HG02943 (cell line): ENCODE data around the gene ITGB4.

Source experiments
- ATAC-seq: cut with Tn5 transposase; IDR thresholded peaks from one replicate; pipeline ENCODE4 v1.9.1; 2021; ENCODE audit warnings: mild to moderate bottlenecking, low read depth, moderate library complexity; ENCODE audit not compliant: unreplicated experiment

Gene ITGB4

DNA sequence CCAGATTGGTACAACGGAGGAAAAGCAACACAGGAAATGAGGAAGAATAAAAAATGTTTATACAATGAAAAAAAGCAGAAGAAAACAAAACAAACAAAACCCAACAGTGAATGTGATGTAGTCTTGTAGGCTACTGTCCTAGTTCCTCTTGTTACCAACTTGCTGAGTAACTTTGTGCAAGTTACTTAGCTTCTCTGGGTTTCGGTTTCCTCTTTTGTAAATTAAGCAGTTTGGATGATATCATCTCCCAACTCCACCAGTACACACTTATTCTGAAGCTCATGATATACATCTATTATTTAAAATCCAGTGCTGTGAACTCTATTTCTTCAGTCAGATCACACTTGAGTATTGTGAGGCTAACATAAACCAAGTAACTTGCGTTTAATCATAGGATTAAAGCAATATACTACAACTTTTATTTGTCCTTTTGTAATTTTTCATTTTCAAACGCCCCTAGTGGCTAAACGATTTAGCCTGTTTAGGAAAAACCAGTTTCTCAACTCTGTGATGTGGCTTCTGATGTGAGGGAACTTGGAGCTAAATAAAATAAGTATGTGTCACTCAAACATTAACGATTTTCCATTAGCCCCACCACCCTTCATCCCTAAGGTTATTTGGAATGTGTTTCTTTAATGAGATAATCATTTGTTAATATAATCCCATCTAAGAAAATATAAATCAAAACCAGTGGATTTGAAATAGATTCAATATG is 62.0 kb downstream of the ITGB4 start:
- no peak for ATAC-seq

GRCh38 chr17:75783803-75784472 is 62.7 kb downstream of the ITGB4 start:
- ATAC-seq, result peak; percentile 3

DNA sequence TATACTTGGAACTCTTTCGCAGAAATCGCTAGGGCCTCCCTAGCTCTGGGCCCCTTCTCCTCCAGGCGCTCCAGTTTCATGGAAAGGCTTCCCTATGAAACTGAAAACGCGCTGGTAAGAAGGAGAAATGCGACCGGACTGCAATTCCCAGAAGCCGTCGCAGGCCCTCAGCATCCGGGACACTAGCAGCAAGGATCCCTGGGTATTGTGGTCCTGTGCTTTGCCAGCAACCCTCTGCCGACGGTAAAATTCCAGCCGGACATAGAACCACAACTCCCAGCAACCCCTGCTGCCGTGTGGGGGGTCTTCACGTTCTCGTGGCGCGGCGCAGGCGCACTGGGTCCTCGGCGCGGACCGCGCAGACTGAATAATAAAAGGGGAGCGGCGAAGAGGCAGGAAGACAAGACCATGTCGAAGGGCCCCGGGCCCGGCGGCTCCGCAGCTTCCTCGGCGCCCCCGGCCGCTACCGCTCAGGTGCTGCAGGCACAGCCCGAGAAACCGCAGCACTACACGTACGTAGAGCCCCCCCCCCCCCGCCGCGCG is 63.3 kb downstream of the ITGB4 start, which contains the start of gene UNK:
TSS of gene UNK (plus strand) at position 334 of the 543 bp plus-strand sequence. CDS start at position 409, 75 bp downstream.
- ATAC-seq, result peak; percentile 63

DNA sequence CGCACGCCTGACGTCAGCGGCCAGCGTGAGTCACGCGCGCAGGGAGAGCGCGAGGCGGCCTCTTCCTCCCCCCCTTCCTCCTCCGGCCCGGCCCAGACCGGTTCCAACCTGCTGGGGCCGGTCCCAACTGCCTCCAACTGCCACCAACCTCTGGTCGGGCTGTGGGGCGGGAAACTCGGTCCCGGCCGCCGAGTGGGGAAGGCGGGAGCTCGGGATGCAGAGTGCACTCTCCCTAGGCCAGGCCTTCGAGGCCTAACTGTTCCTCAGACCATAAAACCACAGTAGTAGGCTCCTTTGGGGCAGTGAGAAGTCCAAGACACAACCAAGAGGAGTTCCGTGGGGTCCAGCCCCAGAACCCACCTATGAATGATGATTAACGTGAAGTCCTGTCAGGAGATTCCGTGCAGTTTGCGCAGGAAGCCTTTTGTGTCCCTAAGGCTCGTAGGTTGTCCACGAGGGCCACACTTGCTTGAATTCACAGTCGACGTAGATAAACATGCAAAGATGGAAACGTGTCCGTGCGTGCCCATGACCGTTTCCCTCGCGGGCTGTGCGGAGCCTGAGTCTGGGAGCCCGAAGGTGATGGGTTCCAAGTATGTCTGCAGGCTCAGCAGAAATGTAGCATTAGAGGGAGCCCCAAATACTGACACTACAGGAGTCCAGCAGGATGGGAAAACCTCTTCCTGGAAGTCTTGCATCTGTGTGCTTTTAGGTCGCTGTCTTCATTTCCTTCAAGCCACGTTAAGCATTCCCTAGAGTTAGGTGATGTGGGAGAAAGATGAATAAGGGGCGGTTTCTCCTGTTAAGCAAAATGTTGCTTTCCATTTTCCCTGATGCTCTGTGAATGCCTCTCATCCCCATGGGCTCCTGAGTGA is 64.0 kb downstream of the ITGB4 start:
- peak; percentile 38 for ATAC-seq

DNA sequence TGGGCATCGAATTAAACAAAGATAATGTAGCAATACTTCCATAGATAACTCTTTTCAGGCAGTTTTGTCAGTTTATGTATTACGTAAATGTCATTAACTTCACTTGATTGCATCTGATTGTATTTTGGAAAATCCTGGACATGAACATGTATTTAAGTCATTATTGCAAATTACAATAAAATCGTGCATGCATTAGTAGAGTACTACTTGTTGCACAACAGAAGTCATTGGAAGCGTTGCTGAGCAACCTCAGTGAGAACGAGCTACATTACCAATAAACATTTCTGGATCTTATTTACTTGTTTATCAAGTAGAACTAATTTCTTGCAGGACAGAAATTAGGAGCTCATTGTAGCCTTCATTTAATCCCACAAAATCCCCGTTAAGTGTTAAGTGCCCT is 70.0 kb downstream of the ITGB4 start:
- no peak for ATAC-seq

- no peak for ATAC-seq
These were observed 72.2 kb downstream of the ITGB4 start for GRCh38 chr17:75793460-75793859.

DNA sequence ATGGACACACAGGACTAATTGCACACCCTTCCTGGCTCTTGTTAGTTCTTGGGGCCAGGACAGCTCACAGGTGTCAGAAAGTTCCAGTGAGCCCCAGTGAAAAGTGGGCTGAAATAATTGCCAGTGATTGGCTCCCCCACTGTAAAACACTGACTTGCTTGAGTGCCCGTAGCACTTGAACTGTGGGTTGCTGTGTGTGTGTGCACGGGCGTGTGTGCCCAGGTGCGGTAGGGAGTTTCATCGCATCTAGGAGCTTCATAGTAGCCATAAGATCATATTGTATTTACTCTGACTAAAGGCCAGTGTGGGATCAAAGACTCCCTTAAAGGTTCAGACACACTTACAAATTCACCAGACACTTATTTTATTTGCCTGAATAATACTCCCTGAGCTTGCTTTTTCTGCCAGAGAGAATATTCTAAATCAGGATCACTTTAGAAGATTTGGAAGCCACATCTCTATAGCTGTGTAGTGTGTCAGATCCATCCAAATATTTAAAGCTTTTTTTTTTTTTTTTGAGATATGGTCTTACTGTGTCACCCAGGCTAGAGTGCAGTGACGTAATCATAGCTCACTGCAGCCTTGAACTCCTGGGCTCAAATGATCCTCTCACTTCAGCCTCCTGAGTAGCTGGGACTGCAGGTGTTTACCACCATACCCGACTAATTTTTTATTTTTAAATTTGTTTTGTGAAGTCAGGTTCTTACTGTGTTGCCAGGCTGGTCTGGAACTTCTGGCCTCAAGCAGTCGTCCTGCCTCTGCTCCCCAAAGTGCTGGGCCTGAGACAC is 74.8 kb downstream of the ITGB4 start:
- ATAC-seq, result no peak

DNA sequence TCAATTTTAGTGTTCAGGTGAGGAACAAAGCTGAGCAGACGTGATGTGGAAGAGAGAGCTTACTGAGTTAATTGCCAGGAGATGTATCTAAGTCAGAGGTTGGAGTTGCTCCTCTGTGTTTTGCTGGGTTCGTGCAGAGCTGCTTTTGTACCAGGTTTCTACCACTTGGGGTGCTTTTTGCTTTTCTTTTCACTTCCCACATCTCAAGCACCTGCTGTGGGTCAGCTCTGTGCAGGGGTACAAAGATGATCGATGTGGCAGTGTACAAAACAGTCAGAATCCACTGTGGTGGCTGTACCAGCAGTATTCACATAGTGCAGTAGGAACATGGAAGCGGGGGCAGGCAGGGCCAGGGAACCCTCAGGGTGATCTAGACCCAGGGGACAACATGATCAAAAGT is 78.1 kb downstream of the ITGB4 start:
- ATAC-seq, result no peak

- no peak for ATAC-seq
These were observed 82.6 kb downstream of the ITGB4 start for GRCh38 chr17:75803883-75804282.

DNA sequence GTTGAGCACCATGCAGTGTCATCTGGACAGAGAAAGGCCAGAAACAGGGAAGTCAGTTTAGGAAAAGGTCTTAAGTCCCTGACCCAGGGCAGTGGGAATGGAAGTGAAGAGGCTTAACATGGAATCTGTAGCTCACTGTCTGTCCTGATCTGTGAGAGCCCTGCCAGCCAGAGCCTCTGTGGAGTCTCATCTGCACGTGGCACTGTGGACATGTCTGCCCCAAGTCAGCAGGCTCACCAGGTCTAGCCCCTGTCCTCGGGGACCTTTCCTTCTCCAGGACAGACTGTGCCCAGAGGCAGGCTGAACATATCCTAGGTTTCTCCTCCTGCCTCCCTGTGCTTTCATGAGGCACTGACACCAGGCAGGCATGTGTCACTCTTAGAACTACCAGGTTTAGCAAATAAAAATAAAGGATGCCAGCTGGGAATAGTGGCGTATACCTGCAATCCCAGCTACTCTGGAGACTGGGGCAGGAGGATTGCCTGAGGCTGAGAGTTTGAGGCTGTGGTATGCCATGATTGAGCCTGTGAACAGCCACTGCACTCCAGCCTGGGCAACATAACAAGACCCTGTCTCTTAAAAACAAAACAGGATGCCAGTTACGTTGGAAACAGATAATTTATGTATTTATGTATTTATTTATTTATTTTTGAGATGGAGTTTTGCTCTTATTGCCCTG is 85.7 kb downstream of the ITGB4 start:
- ATAC-seq, result no peak
